Tibial artery (tissue), 4 donors: ENCODE measurements around the gene RAD51B.
A peak's percentile ranks its signal among the peaks of the same experiment; 100 is the strongest.

Experiments used
- DNase-seq, 2 donors: peaks; one replicate each; pipeline ENCODE4 v3.0.0-alpha.2; 2019
- H3K27ac ChIP-seq, 2 donors: fragments of 200-600 bp; sonication (generic) in 1 of 2; 1 replicate in 1 of 2; 2 replicates in 1 of 2; pipeline ENCODE4 v1.5.1; 2018 to 2019; ENCODE audit warnings: mild to moderate bottlenecking in 1 of 2
- H3K27me3 ChIP-seq, 2 donors: fragments of 200-600 bp; sonication (generic) in 1 of 2; one replicate each; pipeline versions ENCODE4 v1.5.1 to v1.6.0; 2016 to 2019
- H3K36me3 ChIP-seq, 3 donors: fragments of 200-600 bp; sonication (generic) in 2 of 3; one replicate each; pipeline ENCODE4 v1.5.1; 2016 to 2019; ENCODE audit warnings: mild to moderate bottlenecking in 2 of 3
- H3K4me1 ChIP-seq, 4 donors: fragments of 200-600 bp; sonication (generic) in 2 of 4; 1 replicate in 3 of 4; 2 replicates in 1 of 4; pipeline ENCODE4 v1.5.1; 2016 to 2019
- H3K4me3 ChIP-seq, 2 donors: fragments of 200-600 bp; sonication (generic) in 1 of 2; 1 replicate in 1 of 2; 2 replicates in 1 of 2; pipeline ENCODE4 v1.5.1; 2018 to 2019; ENCODE audit warnings: mild to moderate bottlenecking in 2 of 2
- H3K9me3 ChIP-seq, 3 donors: fragments of 200-600 bp; sonication (generic) in 1 of 3; one replicate each; pipeline ENCODE4 v1.5.1; 2016 to 2019
- CTCF ChIP-seq, 2 experiments: fragments of 200-600 bp in 1 of 2; fragments of 450-650 bp in 1 of 2; IDR thresholded peaks; one replicate each; pipeline ENCODE4 v1.5.1; 2017 to 2019; ENCODE audit warnings: antibody characterized with exemption in 2 of 2, mild to moderate bottlenecking in 1 of 2, moderate library complexity in 1 of 2
- intact Hi-C: fragments of 100-400 bp; cut with DNase I; formaldehyde crosslinking; loops from one replicate; pipeline ENCODE4 v1.15.0; 2023; ENCODE audit warnings: low total_unique reads

The RAD51B gene

GRCh38 chr14:68521557-68521901 is 702.0 kb downstream of the RAD51B start:
- H3K4me3 ChIP-seq: no peak overlapping the region
- intact Hi-C loops: no loop called here
- DNase-seq: no peak
- TF ChIP-seq CTCF (IDR thresholded peaks at IDR 0.05): no peak
- peaks cover 0 to 75% (median 62%) of the 10 kb centered on the region in 4 donors for H3K4me1 ChIP-seq
- H3K36me3 ChIP-seq: no peaks in the 10 kb centered on the region
- no peaks in the 10 kb centered on the region for H3K9me3 ChIP-seq
- no peaks in the 10 kb centered on the region for H3K27me3 ChIP-seq
- H3K27ac ChIP-seq: peak overlapping the region; percentile 78 to 84

- no peak overlapping the region for H3K4me3 ChIP-seq
- H3K36me3 ChIP-seq: no peaks in the 10 kb centered on the region
- peak overlapping the region; percentile 78 to 84 for H3K27ac ChIP-seq
- H3K27me3 ChIP-seq: no peaks in the 10 kb centered on the region
- H3K4me1 ChIP-seq: peaks cover 0 to 80% (median 64%) of the 10 kb centered on the region in 4 donors
- intact Hi-C loops: no loop called here
- no peak for TF ChIP-seq CTCF (IDR thresholded peaks at IDR 0.05)
- no peak for DNase-seq
- no peaks in the 10 kb centered on the region for H3K9me3 ChIP-seq
Observed at GRCh38 chr14:68521961-68522509, 702.5 kb downstream of the RAD51B start.

GRCh38 chr14:68522510-68523325 is 703.1 kb downstream of the RAD51B start:
- DNase-seq: no peak
- H3K4me3 ChIP-seq: no peak overlapping the region
- TF ChIP-seq CTCF (IDR thresholded peaks at IDR 0.05): peak in 1 of 2 experiments; percentile 18
- H3K9me3 ChIP-seq: no peaks in the 10 kb centered on the region
- no peaks in the 10 kb centered on the region for H3K27me3 ChIP-seq
- peak overlapping the region; percentile 78 to 84 for H3K27ac ChIP-seq
- peaks cover 0 to 87% (median 70%) of the 10 kb centered on the region in 4 donors for H3K4me1 ChIP-seq
- H3K36me3 ChIP-seq: no peaks in the 10 kb centered on the region
- intact Hi-C loops: no loop called here

GRCh38 chr14:68523326-68523610 is 703.7 kb downstream of the RAD51B start:
- H3K9me3 ChIP-seq: no peaks in the 10 kb centered on the region
- H3K4me3 ChIP-seq: no peak overlapping the region
- no peak for DNase-seq
- no peak for TF ChIP-seq CTCF (IDR thresholded peaks at IDR 0.05)
- peaks cover 0 to 92% (median 71%) of the 10 kb centered on the region in 4 donors for H3K4me1 ChIP-seq
- no peaks in the 10 kb centered on the region for H3K36me3 ChIP-seq
- peak overlapping the region; percentile 78 to 84 for H3K27ac ChIP-seq
- no peaks in the 10 kb centered on the region for H3K27me3 ChIP-seq
- intact Hi-C loops: no loop called here

GRCh38 chr14:68523989-68524725 is 704.6 kb downstream of the RAD51B start:
- TF ChIP-seq CTCF (IDR thresholded peaks at IDR 0.05): peak; percentile 31 to 42
- Histone ChIP-seq H3K4me3 (no peak overlapping the region), H3K27ac (peak overlapping the region; percentile 78 to 84), H3K9me3 (no peaks in the 10 kb centered on the region), H3K36me3 (no peaks in the 10 kb centered on the region), H3K4me1 (peaks cover 0 to 92% (median 63%) of the 10 kb centered on the region in 4 donors), H3K27me3 (no peaks in the 10 kb centered on the region)
- no peak for DNase-seq
- intact Hi-C loops: no loop called here
